Peyer's patch (tissue), 4 donors: ENCODE measurements around the gene SV2B.

Experiments
- CTCF ChIP-seq, 6 experiments: fragments of 450-650 bp in 4 of 6; fragments of 200-600 bp in 2 of 6; sonication (generic) in 1 of 6; IDR thresholded peaks; one replicate each; pipeline ENCODE4 v1.5.1; 2017 to 2019; ENCODE audit warnings: antibody characterized with exemption in 6 of 6, mild to moderate bottlenecking in 3 of 6, moderate library complexity in 1 of 6
- POLR2A ChIP-seq, 2 donors: fragments of 450-650 bp; IDR thresholded peaks; one replicate each; pipeline ENCODE4 v1.5.1; 2017; ENCODE audit warnings: antibody characterized with exemption in 2 of 2, mild to moderate bottlenecking in 2 of 2, moderate library complexity in 2 of 2

GRCh38 chr15:91209726-91210125 lies 109.7 kb downstream of the SV2B start:
- TF ChIP-seq CTCF (IDR thresholded peaks at IDR 0.05) (no peak), POLR2A (IDR thresholded peaks at IDR 0.05) (no peak)
